Peyer's patch (tissue), 4 donors: ENCODE results near the gene ACBD6.

ENCODE experiments used
- POLR2A ChIP-seq, 2 donors: fragments of 450-650 bp; IDR thresholded peaks; one replicate each; pipeline ENCODE4 v1.5.1; 2017; ENCODE audit warnings: antibody characterized with exemption in 2 of 2, mild to moderate bottlenecking in 2 of 2, moderate library complexity in 2 of 2
- TF ChIP-seq, protein P1 (sequence below), 6 experiments: fragments of 450-650 bp in 4 of 6; fragments of 200-600 bp in 2 of 6; sonication (generic) in 1 of 6; IDR thresholded peaks; one replicate each; pipeline ENCODE4 v1.5.1; 2017 to 2019; ENCODE audit warnings: antibody characterized with exemption in 6 of 6, mild to moderate bottlenecking in 3 of 6, moderate library complexity in 1 of 6

GRCh38 chr1:180301135-180301742 is 201.1 kb downstream of the ACBD6 start:
- TF ChIP-seq, protein P1, sequence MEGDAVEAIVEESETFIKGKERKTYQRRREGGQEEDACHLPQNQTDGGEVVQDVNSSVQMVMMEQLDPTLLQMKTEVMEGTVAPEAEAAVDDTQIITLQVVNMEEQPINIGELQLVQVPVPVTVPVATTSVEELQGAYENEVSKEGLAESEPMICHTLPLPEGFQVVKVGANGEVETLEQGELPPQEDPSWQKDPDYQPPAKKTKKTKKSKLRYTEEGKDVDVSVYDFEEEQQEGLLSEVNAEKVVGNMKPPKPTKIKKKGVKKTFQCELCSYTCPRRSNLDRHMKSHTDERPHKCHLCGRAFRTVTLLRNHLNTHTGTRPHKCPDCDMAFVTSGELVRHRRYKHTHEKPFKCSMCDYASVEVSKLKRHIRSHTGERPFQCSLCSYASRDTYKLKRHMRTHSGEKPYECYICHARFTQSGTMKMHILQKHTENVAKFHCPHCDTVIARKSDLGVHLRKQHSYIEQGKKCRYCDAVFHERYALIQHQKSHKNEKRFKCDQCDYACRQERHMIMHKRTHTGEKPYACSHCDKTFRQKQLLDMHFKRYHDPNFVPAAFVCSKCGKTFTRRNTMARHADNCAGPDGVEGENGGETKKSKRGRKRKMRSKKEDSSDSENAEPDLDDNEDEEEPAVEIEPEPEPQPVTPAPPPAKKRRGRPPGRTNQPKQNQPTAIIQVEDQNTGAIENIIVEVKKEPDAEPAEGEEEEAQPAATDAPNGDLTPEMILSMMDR (IDR thresholded peaks at IDR 0.05), result no peak
- no peak for TF ChIP-seq POLR2A (IDR thresholded peaks at IDR 0.05)
